ENCODE data around the gene KDSR.
A peak's percentile ranks its signal among the peaks of the same experiment; 100 is the strongest.
"Not testable (repeated sequence)": the region's sequence is repeated elsewhere in the genome, so short reads cannot be mapped to it uniquely, and the experiment has no call there.

KDSR gene

GRCh38 chr18:63366213-63367052 lies 573 bp downstream of the KDSR start:
- peak; percentile 58 to 66 for DNase-seq (ENCODE audit: low read depth in 2 of 2)

- no peak for DNase-seq (ENCODE audit: low read depth in 2 of 2)
Measured at GRCh38 chr18:63365876-63366212, 1.2 kb downstream of the KDSR start.

DNA sequence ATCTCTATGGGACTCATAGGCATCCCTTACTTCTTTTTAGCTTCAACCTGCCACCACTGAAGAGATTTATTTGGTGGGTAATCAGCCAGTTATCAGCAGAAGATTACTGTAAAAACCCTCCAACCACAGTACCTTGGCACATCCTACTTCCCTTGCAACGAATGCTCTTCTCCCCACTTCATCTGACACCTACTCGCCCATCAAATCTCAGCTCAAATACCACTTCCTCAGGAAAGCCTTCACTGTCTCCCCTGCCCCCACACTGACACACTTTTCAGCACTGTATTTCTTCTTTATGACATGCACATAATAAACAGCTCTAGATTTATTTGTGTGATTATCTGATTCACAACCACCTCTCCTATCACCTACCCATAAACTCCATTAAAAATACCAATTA lies 3.1 kb downstream of the KDSR start:
- no peak for DNase-seq (ENCODE audit: low read depth in 2 of 2)

GRCh38 chr18:63363420-63363819 lies 3.6 kb downstream of the KDSR start:
- not testable (repeated sequence) for DNase-seq (ENCODE audit: low read depth in 2 of 2)

- no peak for DNase-seq (ENCODE audit: low read depth in 2 of 2)
Measured at GRCh38 chr18:63356272-63356896, 10.6 kb downstream of the KDSR start.

- DNase-seq (ENCODE audit: low read depth in 2 of 2), result no peak
Measured at GRCh38 chr18:63350230-63350629, 16.8 kb downstream of the KDSR start.

DNA sequence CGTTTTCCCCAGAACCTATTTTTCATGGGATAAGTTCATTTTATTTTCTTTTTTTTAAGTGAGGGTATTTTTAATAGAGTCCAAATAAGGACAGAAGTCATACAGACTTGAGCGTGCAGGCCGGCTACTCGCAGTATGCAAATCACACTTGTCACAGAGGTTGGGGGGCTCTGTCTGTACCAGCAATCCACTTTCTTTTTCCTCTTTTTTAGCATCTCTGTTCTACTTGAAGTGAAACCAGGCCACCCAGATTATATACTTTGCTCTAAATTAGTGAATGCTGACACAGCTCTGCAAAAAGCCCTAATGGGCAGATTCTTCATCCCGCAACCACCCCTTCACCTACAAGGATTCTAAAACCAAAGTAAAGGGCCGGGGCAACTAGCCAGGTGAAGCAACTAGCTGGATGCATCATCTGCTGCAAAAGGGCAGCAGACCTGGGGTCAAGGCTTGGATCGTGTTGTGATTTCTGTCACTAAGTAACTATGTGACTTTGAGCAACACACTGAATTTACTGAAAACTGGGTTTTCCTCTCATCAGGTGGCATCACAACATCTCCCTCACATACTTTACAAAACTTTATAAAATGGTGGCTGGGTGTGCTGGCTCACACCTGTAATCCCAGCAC lies 18.4 kb downstream of the KDSR start:
- DNase-seq (ENCODE audit: low read depth in 2 of 2), result no peak

- no peak for DNase-seq (ENCODE audit: low read depth in 2 of 2)
Measured at GRCh38 chr18:63346480-63347183, 20.4 kb downstream of the KDSR start.

DNA sequence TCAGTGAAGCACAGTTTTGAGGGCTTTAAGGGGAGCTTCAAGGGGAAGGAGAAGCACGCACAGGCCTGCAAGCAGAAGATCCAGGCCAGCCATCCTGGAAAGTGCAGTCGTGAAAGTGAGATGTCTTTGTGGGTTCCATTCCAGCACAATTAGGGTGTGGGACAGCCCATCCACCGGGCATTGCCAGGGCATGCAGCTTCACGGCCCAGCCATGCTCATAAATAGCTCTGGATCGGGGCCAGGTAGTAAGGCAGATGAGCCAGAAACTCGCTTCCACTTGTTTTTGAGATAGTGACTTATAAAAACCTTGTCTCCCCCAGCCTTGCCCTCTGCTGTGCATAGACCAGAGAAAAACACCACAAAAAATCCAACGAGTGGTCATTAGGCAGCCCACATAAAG lies 21.0 kb downstream of the KDSR start:
- DNase-seq (ENCODE audit: low read depth in 2 of 2), result no peak

DNA sequence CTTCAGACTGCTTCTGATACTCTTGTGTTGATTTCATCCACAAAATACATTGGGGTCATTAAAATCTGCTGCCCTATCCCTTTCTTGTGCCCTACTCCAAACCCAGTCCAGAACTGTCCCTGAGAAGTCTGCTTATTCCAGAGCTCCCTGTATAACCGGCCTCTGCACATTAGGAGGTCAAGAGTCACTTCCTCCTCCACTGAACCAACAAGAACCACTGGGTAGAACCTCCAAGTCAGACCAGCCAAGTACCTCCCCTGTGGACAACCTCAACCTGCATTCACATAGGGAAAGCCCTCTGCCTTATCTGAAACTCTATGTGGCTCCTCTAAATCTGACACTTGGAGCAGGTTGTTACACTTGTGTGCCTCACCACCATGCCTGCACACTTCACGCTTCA lies 22.1 kb downstream of the KDSR start:
- no peak for DNase-seq (ENCODE audit: low read depth in 2 of 2)

DNA sequence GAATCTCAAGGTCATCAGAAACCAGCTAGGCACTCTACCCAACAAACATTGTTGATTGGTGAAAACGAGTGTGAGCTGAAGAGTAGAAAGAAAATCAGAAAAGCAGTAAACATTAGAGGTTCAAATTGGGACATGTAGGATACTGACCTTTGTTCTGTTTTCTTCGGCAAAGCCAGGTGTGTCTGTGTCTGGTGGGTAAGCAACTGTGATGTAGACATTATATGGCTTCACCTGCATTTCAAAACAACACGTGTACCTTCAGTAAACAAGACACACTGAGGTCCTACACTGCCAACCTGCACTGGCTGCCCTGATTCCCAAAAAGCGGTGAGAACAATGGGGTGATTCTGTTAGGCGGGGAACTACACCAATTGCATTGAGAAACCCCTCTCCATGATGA lies 22.7 kb downstream of the KDSR start:
- DNase-seq (ENCODE audit: low read depth in 2 of 2), result no peak

- no peak for DNase-seq (ENCODE audit: low read depth in 2 of 2)
Measured at GRCh38 chr18:63342206-63342605, 24.8 kb downstream of the KDSR start.

DNA sequence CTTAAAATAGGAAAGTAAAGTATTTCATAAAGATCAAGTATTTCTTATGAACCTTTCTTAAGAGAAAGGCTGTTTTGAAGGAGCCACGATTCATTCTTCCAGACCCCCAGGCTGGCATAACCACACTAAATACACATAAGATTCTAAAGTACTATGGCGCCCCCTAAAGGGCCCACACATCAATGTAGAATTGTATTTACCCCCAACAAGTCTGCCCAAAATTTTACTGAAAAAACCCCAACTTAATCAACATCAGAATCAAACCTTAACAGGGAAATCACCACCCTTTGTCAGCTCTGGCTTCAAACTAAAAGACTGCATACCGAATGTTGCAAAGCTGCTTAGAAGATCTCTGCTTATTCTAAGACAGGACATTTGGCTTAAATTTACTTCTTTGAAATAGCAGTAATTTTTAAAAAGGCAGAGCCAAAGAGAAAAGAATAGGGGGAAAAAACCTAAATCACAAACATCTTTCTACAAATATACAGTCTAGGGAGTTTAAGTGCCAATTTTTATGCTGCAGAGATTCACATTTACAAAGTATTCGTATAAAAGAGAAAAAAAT lies 27.0 kb downstream of the KDSR start:
- DNase-seq (ENCODE audit: low read depth in 2 of 2), result no peak

DNA sequence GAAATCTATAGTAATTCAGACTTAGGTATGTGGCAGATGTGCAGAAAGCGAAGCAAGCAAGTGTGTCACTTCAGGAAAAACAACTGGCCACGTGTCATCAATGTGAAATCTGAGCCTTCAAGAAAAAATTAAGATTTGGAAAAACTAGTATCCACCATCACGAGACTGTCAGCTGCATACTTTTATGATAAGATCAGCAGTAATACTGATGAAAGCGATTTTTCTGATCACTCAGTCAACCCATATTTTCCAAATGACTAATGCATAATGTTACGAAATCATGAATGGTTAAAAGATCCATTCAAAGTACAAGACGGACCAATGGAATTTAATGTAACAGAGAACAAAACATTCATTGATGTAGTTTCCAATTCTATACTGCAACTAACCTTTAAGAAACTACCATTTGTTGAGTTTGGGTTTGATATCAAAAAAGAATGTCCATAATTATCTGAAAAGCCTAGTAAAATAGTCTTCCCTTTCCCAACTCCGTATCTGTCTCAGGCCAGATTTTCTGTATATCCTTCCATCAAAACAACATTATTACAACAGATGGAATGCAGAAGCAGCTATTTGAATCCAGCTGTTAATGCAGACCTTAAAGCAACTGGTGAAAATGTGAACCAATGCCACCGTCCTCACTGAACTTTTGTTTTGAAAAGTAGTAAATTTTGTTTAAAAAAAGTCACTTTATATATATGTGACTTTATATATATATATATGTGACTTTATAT lies 30.5 kb downstream of the KDSR start:
- DNase-seq (ENCODE audit: low read depth in 2 of 2), result no peak

GRCh38 chr18:63331105-63331504 lies 35.9 kb downstream of the KDSR start:
- DNase-seq (ENCODE audit: low read depth in 2 of 2), result no peak

GRCh38 chr18:63329431-63330145 lies 37.4 kb downstream of the KDSR start:
- DNase-seq (ENCODE audit: low read depth in 2 of 2), result no peak

- DNase-seq (ENCODE audit: low read depth in 2 of 2), result no peak
Measured at GRCh38 chr18:63326011-63326410, 41.0 kb downstream of the KDSR start.

DNA sequence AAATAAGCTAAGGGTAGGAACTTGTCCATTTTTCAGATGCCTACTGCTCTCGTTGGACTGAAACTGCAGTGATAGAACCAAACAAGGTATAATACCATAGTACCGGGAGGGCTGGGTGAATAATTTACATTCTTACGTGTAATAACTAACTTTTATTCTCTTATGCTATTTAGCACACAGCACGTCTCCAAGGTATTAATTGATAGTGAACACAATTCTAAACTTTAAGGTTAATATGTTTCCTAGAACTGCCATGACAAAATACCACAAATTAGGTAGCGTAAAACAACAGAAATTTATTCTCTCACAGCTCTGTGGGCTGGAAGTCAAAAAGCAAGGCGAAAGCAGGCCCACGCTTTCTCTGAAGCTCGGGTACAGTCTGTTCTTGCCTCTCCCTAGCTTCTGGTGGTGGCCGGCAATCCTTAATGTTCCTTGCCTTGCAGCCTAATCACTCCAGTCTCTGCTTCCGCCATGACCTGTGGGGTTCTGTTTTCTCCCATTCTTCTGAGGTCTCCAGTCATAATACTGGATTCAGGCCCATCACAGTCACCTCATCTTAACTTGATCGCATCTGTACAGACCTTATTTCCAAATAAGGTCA lies 41.8 kb downstream of the KDSR start:
- DNase-seq (ENCODE audit: low read depth in 2 of 2), result no peak

- DNase-seq (ENCODE audit: low read depth in 2 of 2), result no peak
Measured at GRCh38 chr18:63322908-63323634, 43.9 kb downstream of the KDSR start.

DNA sequence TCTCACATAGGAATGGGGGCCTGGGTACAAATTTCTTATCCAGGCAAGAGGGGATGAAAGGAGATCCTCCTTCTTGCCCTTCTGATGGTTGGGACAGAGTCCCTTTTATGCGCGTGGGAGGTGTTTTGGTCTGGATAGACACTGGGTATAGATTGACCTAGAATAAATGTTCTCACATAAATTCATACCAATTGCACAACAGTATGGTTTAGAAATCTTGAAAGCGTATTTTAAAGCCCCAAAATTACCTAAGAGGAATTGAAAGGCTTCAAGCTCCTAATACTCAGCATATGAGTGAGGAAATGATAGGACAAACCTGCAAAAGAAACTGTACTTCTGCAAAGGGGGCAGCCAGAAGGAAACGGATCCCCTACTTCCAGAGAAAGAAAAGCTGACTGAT lies 44.8 kb downstream of the KDSR start:
- no peak for DNase-seq (ENCODE audit: low read depth in 2 of 2)
